ENCODE measurements around the gene ABCC4.

DNA sequence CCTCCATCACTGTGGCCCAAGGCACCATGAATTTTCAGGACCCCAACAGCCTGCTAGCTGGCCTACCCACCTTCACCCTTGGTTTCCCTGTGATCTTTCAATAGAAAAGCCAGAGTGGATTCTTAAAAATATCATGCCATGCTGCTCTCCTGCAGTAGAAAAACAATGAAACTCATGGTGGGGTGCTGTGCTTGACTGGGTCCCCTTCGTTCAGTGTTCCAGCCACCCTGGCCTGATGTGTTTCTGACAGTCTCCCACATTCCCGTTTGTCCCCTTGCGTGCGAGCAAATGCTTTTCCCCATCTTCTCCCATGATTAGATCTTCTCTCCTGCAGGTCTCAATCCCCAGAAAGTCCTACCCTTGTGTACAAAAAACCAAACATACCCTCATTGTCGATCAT, 43.2 kb downstream of the ABCC4 start:
- TF ChIP-seq CTCF (IDR thresholded peaks at IDR 0.05 in 8 of 11, conservative IDR thresholded peaks at IDR 0.05 in 3 of 11) (no peak), POLR2A (IDR thresholded peaks at IDR 0.05) (no peak)

All from spleen (tissue), 7 donors.